Keratinocyte (primary cell): Measurements from ENCODE around the gene TRPM1. TPM values are rescaled to one million over a fixed set of nuclear protein-coding genes. Genes with fewer than 3 reads are reported as not detected.

ENCODE experiments used
- DNase-seq: peaks from one replicate; pipeline ENCODE4 v3.0.0-alpha.2; 2011; ENCODE audit warnings: low read depth, missing footprints, low spot score
- FAIRE-seq: peaks from 2 replicates; lab custom pipeline; 2011; peaks lifted over from hg19 to GRCh38; lab: Jason Lieb, UNC
- H2AFZ ChIP-seq: 2 replicates; pipeline ENCODE4 v1.6.0; 2012; ENCODE audit warnings: low read length, control low read depth, inconsistent platforms; ENCODE audit not compliant: control insufficient read depth
- H3K27ac ChIP-seq: 2 replicates; pipeline ENCODE4 v1.5.1; 2011; ENCODE audit warnings: low read length; ENCODE audit not compliant: control insufficient read depth, insufficient read depth
- H3K27me3 ChIP-seq: 3 replicates; pipeline ENCODE4 v1.6.0; 2011; ENCODE audit warnings: low read length; ENCODE audit not compliant: control insufficient read depth, insufficient read depth; ENCODE audit errors: extremely low read depth
- H3K36me3 ChIP-seq, 2 experiments: 2 replicates in 1 of 2; 3 replicates in 1 of 2; pipeline ENCODE4 v1.5.1; 2011; ENCODE audit warnings: low read length in 2 of 2, mild to moderate bottlenecking in 1 of 2; ENCODE audit not compliant: control insufficient read depth in 2 of 2, insufficient read depth in 2 of 2; ENCODE audit errors: extremely low read depth in 1 of 2
- H3K4me1 ChIP-seq: 3 replicates; pipeline ENCODE4 v1.5.1; 2011; ENCODE audit warnings: low read length; ENCODE audit not compliant: control insufficient read depth, insufficient read depth; ENCODE audit errors: extremely low read depth
- H3K4me2 ChIP-seq: 3 replicates; pipeline ENCODE4 v1.6.0; 2011; ENCODE audit warnings: low read depth, low read length; ENCODE audit not compliant: control insufficient read depth, insufficient read depth; ENCODE audit errors: extremely low read depth
- H3K4me3 ChIP-seq, 3 experiments: fragments of 200-600 bp in 1 of 3; sonication (generic) in 1 of 3; 2 replicates in 2 of 3; 3 replicates in 1 of 3; pipeline ENCODE4 v1.5.1; 2011 to 2016; ENCODE audit warnings: low read length in 3 of 3, mild to moderate bottlenecking in 3 of 3, control low read depth in 2 of 3, inconsistent platforms in 1 of 3, low read depth in 1 of 3, mixed read lengths in 1 of 3, mixed run types in 1 of 3, moderate library complexity in 1 of 3; ENCODE audit not compliant: control insufficient read depth in 2 of 3, insufficient read depth in 2 of 3; ENCODE audit errors: extremely low read depth in 1 of 3
- H3K79me2 ChIP-seq: 2 replicates; pipeline ENCODE4 v1.6.0; 2012; ENCODE audit warnings: low read length; ENCODE audit not compliant: control insufficient read depth, insufficient read depth
- H3K9ac ChIP-seq: 3 replicates; pipeline ENCODE4 v1.6.0; 2011; ENCODE audit warnings: low read length; ENCODE audit not compliant: control insufficient read depth, insufficient read depth; ENCODE audit errors: extremely low read depth
- H3K9me1 ChIP-seq: 3 replicates; pipeline ENCODE4 v1.6.0; 2011; ENCODE audit warnings: low read length; ENCODE audit not compliant: control insufficient read depth, insufficient read depth; ENCODE audit errors: extremely low read depth
- H3K9me3 ChIP-seq: 2 replicates; pipeline ENCODE4 v1.5.1; 2012; ENCODE audit warnings: low read depth, low read length; ENCODE audit not compliant: control insufficient read depth
- H4K20me1 ChIP-seq: 3 replicates; pipeline ENCODE4 v1.6.0; 2011; ENCODE audit warnings: low read length; ENCODE audit not compliant: control insufficient read depth, insufficient read depth; ENCODE audit errors: extremely low read depth
- CTCF ChIP-seq, 3 experiments: IDR thresholded peaks in 1 of 3; conservative IDR thresholded peaks in 1 of 3; optimal IDR thresholded peaks in 1 of 3; 2 replicates in 2 of 3; 3 replicates in 1 of 3; pipeline versions ENCODE3 to v1.5.1; 2011; ENCODE audit warnings: low read length in 3 of 3, mild to moderate bottlenecking in 3 of 3, moderate library complexity in 2 of 3, control low read depth in 1 of 3, inconsistent platforms in 1 of 3; ENCODE audit not compliant: insufficient read depth in 2 of 3; ENCODE audit errors: extremely low read depth in 1 of 3
- EZH2 ChIP-seq: IDR thresholded peaks from one replicate; pipeline ENCODE4 v1.6.1; 2012; ENCODE audit warnings: inconsistent platforms, mild to moderate bottlenecking, low read length, moderate library complexity
- dilution Hi-C: fragments of 300-500 bp; cut with MboI; formaldehyde crosslinking; loops from one replicate; pipeline ENCODE4 v1.7.0; 2020; ENCODE audit warnings: low sequenced_read_pairs; ENCODE audit not compliant: extremely low pct_ligation_motif_present
- polyA plus RNA-seq, 5 experiments: library from polyadenylated mRNA; depleted of rRNA in 3 of 5; stranded (reverse) in 3 of 5; stranded (forward) in 1 of 5; unstranded in 1 of 5; fragments of >200 nt; gene quantifications; 1 replicate in 1 of 5; 2 replicates in 3 of 5; 3 replicates in 1 of 5; pipeline versions ENCODE4 v1.2.1 to v1.2.3, GENCODE V29; 2011 to 2012; ENCODE audit warnings: missing spikeins in 2 of 5, low read depth in 1 of 5, low replicate concordance in 1 of 5

TRPM1 gene
- polyA plus RNA-seq, 1 donor (not counting 4 experiments of a cell fraction or from before 2014, with no cell fraction given), result 0.17 TPM

- Histone ChIP-seq H3K27me3 (no peaks in the 10 kb centered on the region), H3K4me3 (no peak overlapping the region), H3K27ac (no peak overlapping the region), H2AFZ (no peak overlapping the region), H3K79me2 (no peaks in the 10 kb centered on the region), H3K4me2 (no peak overlapping the region), H3K36me3 (no peaks in the 10 kb centered on the region), H3K9me1 (no peaks in the 10 kb centered on the region), H3K9me3 (peaks cover 1% of the 10 kb centered on the region), H3K9ac (no peak overlapping the region), H4K20me1 (no peaks in the 10 kb centered on the region), H3K4me1 (no peaks in the 10 kb centered on the region)
- FAIRE-seq, result no peak
- no peak for DNase-seq
- TF ChIP-seq EZH2, result no peak
- dilution Hi-C loops, result no loop called here
Measured at GRCh38 chr15:31147456-31147855, 45.9 kb upstream of the TRPM1 start.

- Histone ChIP-seq H3K27me3 (no peaks in the 10 kb centered on the region), H3K4me3 (no peak overlapping the region), H3K4me2 (no peak overlapping the region), H3K27ac (no peak overlapping the region), H4K20me1 (no peaks in the 10 kb centered on the region), H3K4me1 (no peaks in the 10 kb centered on the region), H3K36me3 (no peaks in the 10 kb centered on the region), H2AFZ (no peak overlapping the region), H3K9me3 (no peaks in the 10 kb centered on the region), H3K9me1 (no peaks in the 10 kb centered on the region), H3K9ac (no peak overlapping the region), H3K79me2 (no peaks in the 10 kb centered on the region)
- FAIRE-seq (no peak), DNase-seq (no peak)
- dilution Hi-C loops, result no loop called here
- no peak for TF ChIP-seq EZH2
- TF ChIP-seq CTCF (optimal IDR thresholded peaks at IDR 0.05 in 1 of 3, IDR thresholded peaks at IDR 0.05 in 1 of 3, conservative IDR thresholded peaks at IDR 0.05 in 1 of 3; ENCODE audit: extremely low read depth in 1 of 3, insufficient read depth in 2 of 3, low read length in 3 of 3), result peak in 1 of 3 experiments; percentile 12
Measured at GRCh38 chr15:31145271-31145911, 43.9 kb upstream of the TRPM1 start.

- no peak overlapping the region for H3K9ac ChIP-seq
- dilution Hi-C loops, result no loop called here
- H4K20me1 ChIP-seq, result no peaks in the 10 kb centered on the region
- H2AFZ ChIP-seq, result no peak overlapping the region
- no peaks in the 10 kb centered on the region for H3K4me1 ChIP-seq
- TF ChIP-seq EZH2, result no peak
- TF ChIP-seq CTCF (optimal IDR thresholded peaks at IDR 0.05 in 1 of 3, IDR thresholded peaks at IDR 0.05 in 1 of 3, conservative IDR thresholded peaks at IDR 0.05 in 1 of 3; ENCODE audit: extremely low read depth in 1 of 3, insufficient read depth in 2 of 3, low read length in 3 of 3), result no peak
- FAIRE-seq (no peak), DNase-seq (no peak)
- H3K9me3 ChIP-seq, result no peaks in the 10 kb centered on the region
- H3K79me2 ChIP-seq, result no peaks in the 10 kb centered on the region
- H3K27ac ChIP-seq, result no peak overlapping the region
- H3K4me2 ChIP-seq, result no peak overlapping the region
- no peak overlapping the region for H3K4me3 ChIP-seq
- H3K9me1 ChIP-seq, result no peaks in the 10 kb centered on the region
- H3K36me3 ChIP-seq, result no peaks in the 10 kb centered on the region
- no peaks in the 10 kb centered on the region for H3K27me3 ChIP-seq
Measured at GRCh38 chr15:31141792-31142191, 40.3 kb upstream of the TRPM1 start.
